SK-N-SH (cell line): ENCODE measurements around the gene CADM1. TPM values are rescaled to one million over a fixed set of nuclear protein-coding genes. Genes with fewer than 3 reads are reported as not detected.

Experiments used
- CTCF ChIA-PET: fragments of 300-600, 350-600 bp; formaldehyde crosslinking; extraction: SDS; loops from one replicate; lab custom pipeline; 2021; lab: Yijun Ruan, JAX
- POLR2A ChIA-PET: fragments of 350-600 bp; sonication (Branson Sonifier 250); formaldehyde crosslinking; extraction: SDS; loops from one replicate; lab custom pipeline; 2020; ENCODE audit warnings: antibody characterized with exemption, inconsistent platforms; lab: Yijun Ruan, JAX
- DNase-seq: peaks from one replicate; pipeline ENCODE4 v3.0.0; 2012
- H2AFZ ChIP-seq: fragments of 200-600 bp; sonication (generic); 2 replicates; pipeline ENCODE4 v1.8.1; 2016; ENCODE audit warnings: antibody characterized with exemption, mild to moderate bottlenecking, low read depth
- H3F3A ChIP-seq: fragments of 200-600 bp; sonication (generic); replicated peaks from 2 replicates; pipeline ENCODE3; 2016; ENCODE audit warnings: antibody characterized with exemption, mild to moderate bottlenecking; ENCODE audit not compliant: insufficient read depth
- H3K27ac ChIP-seq, 2 experiments: fragments of 200-500 bp in 1 of 2; fragments of 200-600 bp in 1 of 2; sonication (Bioruptor generic) in 1 of 2; sonication (generic), shearing (Covaris generic) in 1 of 2; 2 replicates each; pipeline versions ENCODE4 v1.5.1 to v1.6.1; 2014 to 2016; ENCODE audit warnings: low read depth in 2 of 2, inconsistent platforms in 1 of 2, low read length in 1 of 2, mild to moderate bottlenecking in 1 of 2, mixed read lengths in 1 of 2
- H3K27me3 ChIP-seq: fragments of 200-600 bp; sonication (generic), shearing (Covaris generic); 2 replicates; pipeline ENCODE4 v1.6.1; 2016; ENCODE audit warnings: mixed run types; ENCODE audit not compliant: insufficient read depth
- H3K36me3 ChIP-seq, 2 experiments: fragments of 200-500 bp in 1 of 2; fragments of 200-600 bp in 1 of 2; sonication (Bioruptor generic) in 1 of 2; sonication (generic) in 1 of 2; replicated peaks in 1 of 2; 2 replicates each; pipeline versions ENCODE3 to v1.5.1; 2014 to 2016; ENCODE audit warnings: low read length in 1 of 2, mild to moderate bottlenecking in 1 of 2; ENCODE audit not compliant: insufficient read depth in 2 of 2, control insufficient read depth in 1 of 2
- H3K4me1 ChIP-seq, 2 experiments: fragments of 200-500 bp in 1 of 2; fragments of 200-600 bp in 1 of 2; sonication (Bioruptor generic) in 1 of 2; sonication (generic), shearing (Covaris generic) in 1 of 2; 2 replicates each; pipeline versions ENCODE4 v1.5.1 to v1.6.1; 2014 to 2016; ENCODE audit warnings: low read depth in 1 of 2, low read length in 1 of 2, mixed run types in 1 of 2; ENCODE audit not compliant: insufficient read depth in 2 of 2, control insufficient read depth in 1 of 2
- H3K4me2 ChIP-seq: fragments of 200-600 bp; sonication (generic), shearing (Covaris generic); 2 replicates; pipeline ENCODE4 v1.6.1; 2017; ENCODE audit warnings: mixed run types
- H3K4me3 ChIP-seq, 2 experiments: fragments of 200-500 bp in 1 of 2; fragments of 200-600 bp in 1 of 2; sonication (Bioruptor generic) in 1 of 2; sonication (generic), shearing (Covaris generic) in 1 of 2; 2 replicates each; pipeline versions ENCODE4 v1.5.1 to v1.8.1; 2014 to 2016; ENCODE audit warnings: low read depth in 2 of 2, inconsistent platforms in 1 of 2, low read length in 1 of 2, mild to moderate bottlenecking in 1 of 2, mixed read lengths in 1 of 2, moderate library complexity in 1 of 2
- H3K79me2 ChIP-seq: fragments of 200-600 bp; sonication (generic); 2 replicates; pipeline ENCODE4 v1.8.1; 2017; ENCODE audit warnings: mild to moderate bottlenecking; ENCODE audit not compliant: insufficient read depth
- H3K9ac ChIP-seq: fragments of 200-600 bp; sonication (generic); 2 replicates; pipeline ENCODE4 v1.6.1; 2017; ENCODE audit warnings: mixed run types
- H3K9me2 ChIP-seq: fragments of 200-600 bp; sonication (generic); 2 replicates; pipeline ENCODE4 v1.6.1; 2017; ENCODE audit warnings: mixed run types
- H3K9me3 ChIP-seq: fragments of 200-600 bp; sonication (generic); 2 replicates; pipeline ENCODE4 v1.6.1; 2017; ENCODE audit warnings: mixed run types, mild to moderate bottlenecking, moderate library complexity
- H4K20me1 ChIP-seq: fragments of 200-600 bp; sonication (generic); 2 replicates; pipeline ENCODE4 v1.6.1; 2017; ENCODE audit warnings: mild to moderate bottlenecking, mixed run types; ENCODE audit not compliant: insufficient read depth
- CHD2 ChIP-seq: fragments of 150-350 bp; IDR thresholded peaks from 2 replicates; pipeline ENCODE4 v1.6.1; 2018; ENCODE audit warnings: low read length; ENCODE audit not compliant: partially characterized antibody
- FOXJ3 ChIP-seq: sonication (generic); formaldehyde crosslinking; IDR thresholded peaks from 2 replicates; pipeline ENCODE4 v1.5.1; 2020; ENCODE audit warnings: mild to moderate bottlenecking, missing genetic modification reagents
- FOXM1 ChIP-seq: IDR thresholded peaks from 2 replicates; pipeline ENCODE4 v1.4.0; 2012; ENCODE audit warnings: low read depth, mild to moderate bottlenecking
- GABPA ChIP-seq: IDR thresholded peaks from 2 replicates; pipeline ENCODE4 v1.4.0; 2012; ENCODE audit warnings: low read depth, mild to moderate bottlenecking
- GATA2 ChIP-seq: sonication (generic); formaldehyde crosslinking; IDR thresholded peaks from 2 replicates; pipeline ENCODE4 v1.5.0; 2020; ENCODE audit warnings: mild to moderate bottlenecking, missing genetic modification reagents
- JUND ChIP-seq: IDR thresholded peaks from 2 replicates; pipeline ENCODE4 v1.4.0; 2012
- MEF2A ChIP-seq: IDR thresholded peaks from 2 replicates; pipeline ENCODE4 v1.4.0; 2012; ENCODE audit warnings: low read depth, borderline replicate concordance
- NFIC ChIP-seq: IDR thresholded peaks from 2 replicates; pipeline ENCODE4 v1.4.0; 2012; ENCODE audit warnings: borderline replicate concordance
- NRF1 ChIP-seq: IDR thresholded peaks from 2 replicates; pipeline ENCODE4 v1.6.1; 2012; ENCODE audit warnings: low read depth, mild to moderate bottlenecking, low read length
- POLR2AphosphoS5 ChIP-seq: IDR thresholded peaks from 2 replicates; pipeline ENCODE4 v1.6.1; 2012; ENCODE audit warnings: low read depth, low read length
- RCOR1 ChIP-seq: fragments of 150-350 bp; IDR thresholded peaks from 2 replicates; pipeline ENCODE4 v1.6.1; 2017; ENCODE audit warnings: antibody characterized with exemption, low read length
- RFX5 ChIP-seq: IDR thresholded peaks from 2 replicates; pipeline ENCODE4 v1.6.1; 2012; ENCODE audit warnings: mild to moderate bottlenecking, improper control_type of control experiment, low read length
- RXRA ChIP-seq: IDR thresholded peaks from 2 replicates; pipeline ENCODE4 v1.4.0; 2012; ENCODE audit warnings: low read depth, mild to moderate bottlenecking, borderline replicate concordance
- TAF1 ChIP-seq: IDR thresholded peaks from 2 replicates; pipeline ENCODE4 v1.6.1; 2012; ENCODE audit warnings: low read depth, mild to moderate bottlenecking, low read length, moderate library complexity, borderline replicate concordance
- TEAD4 ChIP-seq: IDR thresholded peaks from 2 replicates; pipeline ENCODE4 v1.4.0; 2012; ENCODE audit warnings: mild to moderate bottlenecking, borderline replicate concordance; ENCODE audit not compliant: insufficient read depth
- WGBS: methylation state at CpG from one replicate; pipeline ENCODE4 v1.1.6; 2017; ENCODE audit warnings: low lambda C conversion rate; 5-methylcytosine and 5-hydroxymethylcytosine counted together
- polyA plus RNA-seq, 3 experiments: library from polyadenylated mRNA; depleted of rRNA; stranded (reverse); fragments of >200 nt; gene quantifications; 2 replicates each; pipeline ENCODE4 v1.2.3, GENCODE V29; 2012
- TF ChIP-seq, protein P1 (sequence below): IDR thresholded peaks from 2 replicates; pipeline ENCODE4 v1.4.0; 2012; ENCODE audit warnings: low read depth, borderline replicate concordance
- TF ChIP-seq, protein P2 (sequence below): fragments of 150-350 bp; IDR thresholded peaks from 2 replicates; pipeline ENCODE4 v1.6.1; 2016; ENCODE audit warnings: mild to moderate bottlenecking, low read depth, low read length
- TF ChIP-seq, protein P3 (sequence below): fragments of 200-600 bp; sonication (generic); IDR thresholded peaks from 2 replicates; pipeline ENCODE4 v1.6.1; 2017; ENCODE audit warnings: antibody characterized with exemption, mild to moderate bottlenecking, moderate library complexity
- TF ChIP-seq, protein P4 (sequence below): IDR thresholded peaks from 2 replicates; pipeline ENCODE4 v1.4.0; 2012; ENCODE audit warnings: low read depth, borderline replicate concordance
- TF ChIP-seq, protein P5 (sequence below): IDR thresholded peaks from 2 replicates; pipeline ENCODE4 v1.4.0; 2012; ENCODE audit warnings: low read depth

Gene CADM1
- polyA plus RNA-seq, 1 of the 3 experiments (the other 2 are of a cell fraction), result 7.9 TPM

DNA sequence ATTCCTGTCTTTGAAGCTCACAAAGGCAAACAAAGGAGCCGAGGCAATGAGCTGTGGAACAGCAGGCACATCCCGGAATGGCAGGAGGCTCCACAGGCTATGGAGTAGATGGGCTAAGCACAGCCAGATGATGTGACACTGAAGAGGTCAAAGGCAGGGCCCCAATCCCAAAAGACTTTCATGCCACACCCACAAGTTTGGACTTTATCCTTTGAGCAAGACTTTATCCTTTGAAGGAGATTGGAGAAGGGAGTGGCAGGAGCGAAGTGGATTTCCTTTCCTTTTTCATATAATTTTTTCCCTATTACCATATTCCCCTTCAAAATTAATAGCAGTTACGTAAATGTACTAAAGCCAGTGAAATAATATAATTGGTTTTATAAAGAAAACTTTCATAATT lies 379.4 kb downstream of the CADM1 start:
- CTCF ChIA-PET, result no interaction called here
- H3K27ac ChIP-seq, result no peak overlapping the region
- no peak overlapping the region for H3K4me2 ChIP-seq
- 41% methylated on average over 4 of the region's 4 CpGs for WGBS
- TF ChIP-seq, protein P1, sequence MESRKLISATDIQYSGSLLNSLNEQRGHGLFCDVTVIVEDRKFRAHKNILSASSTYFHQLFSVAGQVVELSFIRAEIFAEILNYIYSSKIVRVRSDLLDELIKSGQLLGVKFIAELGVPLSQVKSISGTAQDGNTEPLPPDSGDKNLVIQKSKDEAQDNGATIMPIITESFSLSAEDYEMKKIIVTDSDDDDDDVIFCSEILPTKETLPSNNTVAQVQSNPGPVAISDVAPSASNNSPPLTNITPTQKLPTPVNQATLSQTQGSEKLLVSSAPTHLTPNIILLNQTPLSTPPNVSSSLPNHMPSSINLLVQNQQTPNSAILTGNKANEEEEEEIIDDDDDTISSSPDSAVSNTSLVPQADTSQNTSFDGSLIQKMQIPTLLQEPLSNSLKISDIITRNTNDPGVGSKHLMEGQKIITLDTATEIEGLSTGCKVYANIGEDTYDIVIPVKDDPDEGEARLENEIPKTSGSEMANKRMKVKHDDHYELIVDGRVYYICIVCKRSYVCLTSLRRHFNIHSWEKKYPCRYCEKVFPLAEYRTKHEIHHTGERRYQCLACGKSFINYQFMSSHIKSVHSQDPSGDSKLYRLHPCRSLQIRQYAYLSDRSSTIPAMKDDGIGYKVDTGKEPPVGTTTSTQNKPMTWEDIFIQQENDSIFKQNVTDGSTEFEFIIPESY, result no peak
- no peak for TF ChIP-seq MEF2A
- TF ChIP-seq FOXM1, result no peak
- no peak for TF ChIP-seq NRF1
- TF ChIP-seq FOXJ3 (CRISPR knock-in tag), result no peak
- TF ChIP-seq GABPA, result no peak
- no peak for TF ChIP-seq RFX5
- TF ChIP-seq, protein P2, sequence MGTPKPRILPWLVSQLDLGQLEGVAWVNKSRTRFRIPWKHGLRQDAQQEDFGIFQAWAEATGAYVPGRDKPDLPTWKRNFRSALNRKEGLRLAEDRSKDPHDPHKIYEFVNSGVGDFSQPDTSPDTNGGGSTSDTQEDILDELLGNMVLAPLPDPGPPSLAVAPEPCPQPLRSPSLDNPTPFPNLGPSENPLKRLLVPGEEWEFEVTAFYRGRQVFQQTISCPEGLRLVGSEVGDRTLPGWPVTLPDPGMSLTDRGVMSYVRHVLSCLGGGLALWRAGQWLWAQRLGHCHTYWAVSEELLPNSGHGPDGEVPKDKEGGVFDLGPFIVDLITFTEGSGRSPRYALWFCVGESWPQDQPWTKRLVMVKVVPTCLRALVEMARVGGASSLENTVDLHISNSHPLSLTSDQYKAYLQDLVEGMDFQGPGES, result no peak
- TF ChIP-seq TEAD4, result no peak
- no peak for TF ChIP-seq RXRA
- TF ChIP-seq, protein P3, sequence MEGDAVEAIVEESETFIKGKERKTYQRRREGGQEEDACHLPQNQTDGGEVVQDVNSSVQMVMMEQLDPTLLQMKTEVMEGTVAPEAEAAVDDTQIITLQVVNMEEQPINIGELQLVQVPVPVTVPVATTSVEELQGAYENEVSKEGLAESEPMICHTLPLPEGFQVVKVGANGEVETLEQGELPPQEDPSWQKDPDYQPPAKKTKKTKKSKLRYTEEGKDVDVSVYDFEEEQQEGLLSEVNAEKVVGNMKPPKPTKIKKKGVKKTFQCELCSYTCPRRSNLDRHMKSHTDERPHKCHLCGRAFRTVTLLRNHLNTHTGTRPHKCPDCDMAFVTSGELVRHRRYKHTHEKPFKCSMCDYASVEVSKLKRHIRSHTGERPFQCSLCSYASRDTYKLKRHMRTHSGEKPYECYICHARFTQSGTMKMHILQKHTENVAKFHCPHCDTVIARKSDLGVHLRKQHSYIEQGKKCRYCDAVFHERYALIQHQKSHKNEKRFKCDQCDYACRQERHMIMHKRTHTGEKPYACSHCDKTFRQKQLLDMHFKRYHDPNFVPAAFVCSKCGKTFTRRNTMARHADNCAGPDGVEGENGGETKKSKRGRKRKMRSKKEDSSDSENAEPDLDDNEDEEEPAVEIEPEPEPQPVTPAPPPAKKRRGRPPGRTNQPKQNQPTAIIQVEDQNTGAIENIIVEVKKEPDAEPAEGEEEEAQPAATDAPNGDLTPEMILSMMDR, result no peak
- no peak for TF ChIP-seq RCOR1
- TF ChIP-seq, protein P4, sequence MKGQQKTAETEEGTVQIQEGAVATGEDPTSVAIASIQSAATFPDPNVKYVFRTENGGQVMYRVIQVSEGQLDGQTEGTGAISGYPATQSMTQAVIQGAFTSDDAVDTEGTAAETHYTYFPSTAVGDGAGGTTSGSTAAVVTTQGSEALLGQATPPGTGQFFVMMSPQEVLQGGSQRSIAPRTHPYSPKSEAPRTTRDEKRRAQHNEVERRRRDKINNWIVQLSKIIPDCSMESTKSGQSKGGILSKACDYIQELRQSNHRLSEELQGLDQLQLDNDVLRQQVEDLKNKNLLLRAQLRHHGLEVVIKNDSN, result no peak
- TF ChIP-seq TAF1, result no peak
- no peak for TF ChIP-seq CHD2
- no peak for TF ChIP-seq JUND
- no peak for TF ChIP-seq GATA2 (CRISPR knock-in tag)
- TF ChIP-seq, protein P5, sequence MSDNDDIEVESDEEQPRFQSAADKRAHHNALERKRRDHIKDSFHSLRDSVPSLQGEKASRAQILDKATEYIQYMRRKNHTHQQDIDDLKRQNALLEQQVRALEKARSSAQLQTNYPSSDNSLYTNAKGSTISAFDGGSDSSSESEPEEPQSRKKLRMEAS, result no peak
- TF ChIP-seq POLR2AphosphoS5, result no peak
- TF ChIP-seq NFIC, result no peak
- TF ChIP-seq, all 33 proteins: peak for 0
- Histone ChIP-seq H3K9me3 (no peaks in the 10 kb centered on the region), H3K9ac (no peak overlapping the region), H3K4me3 (no peak overlapping the region), H3F3A (no peaks in the 10 kb centered on the region), H4K20me1 (no peaks in the 10 kb centered on the region), H3K36me3 (no peaks in the 10 kb centered on the region), H3K9me2 (no peaks in the 10 kb centered on the region), H3K79me2 (no peaks in the 10 kb centered on the region), H3K4me1 (peaks cover 0 to 30% of the 10 kb centered on the region in 2 experiments; a peak in 2 of 4 replicates), H3K27me3 (no peaks in the 10 kb centered on the region), H2AFZ (no peak overlapping the region)
- DNase-seq, result no peak
- POLR2A ChIA-PET, result no interaction called here
